Astrocyte (in vitro differentiated cells and primary cell): ENCODE measurements around the gene XYLT1. TPM values are rescaled to one million over a fixed set of nuclear protein-coding genes. Genes with fewer than 3 reads are reported as not detected.

Source experiments
- DNase-seq: peaks from one replicate; pipeline ENCODE4 v3.0.0-alpha.2; 2010; ENCODE audit warnings: low read depth
- FAIRE-seq: peaks from 2 replicates; lab custom pipeline; 2011; peaks lifted over from hg19 to GRCh38; lab: Jason Lieb, UNC
- H2AFZ ChIP-seq: 2 replicates; pipeline ENCODE4 v1.6.0; 2012; ENCODE audit warnings: low read depth, low read length, inconsistent platforms
- H3K27ac ChIP-seq: 2 replicates; pipeline ENCODE4 v1.5.1; 2011; ENCODE audit warnings: low read depth, low read length, inconsistent platforms
- H3K27me3 ChIP-seq: 2 replicates; pipeline ENCODE4 v1.6.0; 2011; ENCODE audit warnings: low read length, inconsistent platforms; ENCODE audit not compliant: insufficient read depth
- H3K36me3 ChIP-seq: 2 replicates; pipeline ENCODE4 v1.5.1; 2011; ENCODE audit warnings: low read length, inconsistent platforms; ENCODE audit not compliant: insufficient read depth
- H3K4me1 ChIP-seq: 2 replicates; pipeline ENCODE4 v1.5.1; 2011; ENCODE audit warnings: low read length, inconsistent platforms; ENCODE audit not compliant: insufficient read depth
- H3K4me2 ChIP-seq: 2 replicates; pipeline ENCODE4 v1.6.0; 2012; ENCODE audit warnings: low read length, inconsistent platforms
- H3K4me3 ChIP-seq: 2 replicates; pipeline ENCODE4 v1.5.1; 2011; ENCODE audit warnings: low read depth, mild to moderate bottlenecking, low read length, inconsistent platforms; ENCODE audit not compliant: insufficient read depth
- H3K79me2 ChIP-seq: 2 replicates; pipeline ENCODE4 v1.6.0; 2012; ENCODE audit warnings: mild to moderate bottlenecking, low read length, inconsistent platforms; ENCODE audit not compliant: insufficient read depth
- H3K9ac ChIP-seq: 2 replicates; pipeline ENCODE4 v1.6.0; 2012; ENCODE audit warnings: mild to moderate bottlenecking, low read length, inconsistent platforms
- H3K9me3 ChIP-seq: 2 replicates; pipeline ENCODE4 v1.5.1; 2012; ENCODE audit warnings: low read depth, mild to moderate bottlenecking, low read length, inconsistent platforms; ENCODE audit not compliant: insufficient read depth
- H4K20me1 ChIP-seq: 2 replicates; pipeline ENCODE4 v1.6.0; 2012; ENCODE audit warnings: low read length, inconsistent platforms; ENCODE audit not compliant: insufficient read depth
- H3K27ac Mint-ChIP-seq: one replicate; pipeline ENCODE4 v1.8.0; 2021; ENCODE audit warnings: mild to moderate bottlenecking, mixed read lengths; ENCODE audit not compliant: unreplicated experiment
- H3K27me3 Mint-ChIP-seq: one replicate; pipeline ENCODE4 v1.8.0; 2021; ENCODE audit warnings: low read depth, mixed read lengths; ENCODE audit not compliant: unreplicated experiment
- H3K36me3 Mint-ChIP-seq: one replicate; pipeline ENCODE4 v1.8.0; 2021; ENCODE audit warnings: low read depth, mixed read lengths; ENCODE audit not compliant: unreplicated experiment
- H3K4me1 Mint-ChIP-seq: one replicate; pipeline ENCODE4 v1.8.0; 2021; ENCODE audit warnings: low read depth, mixed read lengths; ENCODE audit not compliant: unreplicated experiment
- H3K4me3 Mint-ChIP-seq: one replicate; pipeline ENCODE4 v1.8.0; 2021; ENCODE audit warnings: mild to moderate bottlenecking, moderate library complexity, mixed read lengths; ENCODE audit not compliant: unreplicated experiment
- H3K9me3 Mint-ChIP-seq: one replicate; pipeline ENCODE4 v1.8.0; 2021; ENCODE audit warnings: mild to moderate bottlenecking, mixed read lengths; ENCODE audit not compliant: unreplicated experiment
- EZH2 ChIP-seq: IDR thresholded peaks from 2 replicates; pipeline ENCODE4 v1.6.1; 2012; ENCODE audit warnings: mild to moderate bottlenecking, low read length, inconsistent platforms; ENCODE audit not compliant: insufficient read depth
- total RNA-seq: library from RNA; stranded (reverse); gene quantifications from 2 replicates; pipeline ENCODE4 v1.2.1, GENCODE V29; 2021
- TF ChIP-seq, protein P1 (sequence below): IDR thresholded peaks from 2 replicates; pipeline ENCODE4 v1.5.1; 2011; ENCODE audit warnings: low read depth, mild to moderate bottlenecking, inconsistent platforms, low read length, moderate library complexity; ENCODE audit not compliant: insufficient read depth

Gene XYLT1
- total RNA-seq, 1 donor from 2014 or later: 22.9 TPM

DNA sequence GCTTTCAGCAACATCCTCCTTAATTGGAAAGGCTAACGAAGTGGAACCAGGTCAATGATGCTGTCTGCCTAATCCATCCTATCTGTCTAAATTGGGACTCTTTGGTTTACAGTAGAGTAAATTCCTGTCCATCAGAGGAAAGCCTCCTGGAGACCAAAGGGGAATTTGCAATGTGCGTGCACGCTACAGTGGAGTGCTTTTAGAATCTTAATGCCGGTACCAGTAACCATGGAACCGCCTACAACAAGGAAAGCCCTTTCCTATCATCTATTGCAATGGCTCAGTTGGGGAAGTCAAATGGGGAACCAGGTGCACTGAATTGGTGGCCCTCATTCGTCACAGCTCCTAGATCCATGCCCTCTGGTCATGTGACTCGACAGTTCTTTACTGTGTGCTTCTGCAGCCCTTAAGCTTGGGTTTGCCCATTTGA, 110.1 kb downstream of the XYLT1 start:
- Mint-ChIP-seq H3K36me3 (peaks cover 3% of the 10 kb centered on the region), H3K27ac (peak overlapping the region; percentile 50), H3K9me3 (no peaks in the 10 kb centered on the region), H3K4me3 (no peak overlapping the region), H3K4me1 (peaks cover 43% of the 10 kb centered on the region), H3K27me3 (no peaks in the 10 kb centered on the region)
- TF ChIP-seq EZH2: no peak
- TF ChIP-seq, protein P1, sequence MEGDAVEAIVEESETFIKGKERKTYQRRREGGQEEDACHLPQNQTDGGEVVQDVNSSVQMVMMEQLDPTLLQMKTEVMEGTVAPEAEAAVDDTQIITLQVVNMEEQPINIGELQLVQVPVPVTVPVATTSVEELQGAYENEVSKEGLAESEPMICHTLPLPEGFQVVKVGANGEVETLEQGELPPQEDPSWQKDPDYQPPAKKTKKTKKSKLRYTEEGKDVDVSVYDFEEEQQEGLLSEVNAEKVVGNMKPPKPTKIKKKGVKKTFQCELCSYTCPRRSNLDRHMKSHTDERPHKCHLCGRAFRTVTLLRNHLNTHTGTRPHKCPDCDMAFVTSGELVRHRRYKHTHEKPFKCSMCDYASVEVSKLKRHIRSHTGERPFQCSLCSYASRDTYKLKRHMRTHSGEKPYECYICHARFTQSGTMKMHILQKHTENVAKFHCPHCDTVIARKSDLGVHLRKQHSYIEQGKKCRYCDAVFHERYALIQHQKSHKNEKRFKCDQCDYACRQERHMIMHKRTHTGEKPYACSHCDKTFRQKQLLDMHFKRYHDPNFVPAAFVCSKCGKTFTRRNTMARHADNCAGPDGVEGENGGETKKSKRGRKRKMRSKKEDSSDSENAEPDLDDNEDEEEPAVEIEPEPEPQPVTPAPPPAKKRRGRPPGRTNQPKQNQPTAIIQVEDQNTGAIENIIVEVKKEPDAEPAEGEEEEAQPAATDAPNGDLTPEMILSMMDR: no peak
- FAIRE-seq: no peak
- H3K36me3 ChIP-seq: no peaks in the 10 kb centered on the region
- no peak overlapping the region for H3K4me2 ChIP-seq
- H3K9me3 ChIP-seq: no peaks in the 10 kb centered on the region
- H3K27me3 ChIP-seq: no peaks in the 10 kb centered on the region
- H3K9ac ChIP-seq: no peak overlapping the region
- H3K27ac ChIP-seq: no peak overlapping the region
- no peak overlapping the region for H3K4me3 ChIP-seq
- H3K79me2 ChIP-seq: peaks cover 47% of the 10 kb centered on the region
- H4K20me1 ChIP-seq: peaks cover 91% of the 10 kb centered on the region
- no peak for DNase-seq
- H2AFZ ChIP-seq: no peak overlapping the region
- H3K4me1 ChIP-seq: peaks cover 53% of the 10 kb centered on the region

DNA sequence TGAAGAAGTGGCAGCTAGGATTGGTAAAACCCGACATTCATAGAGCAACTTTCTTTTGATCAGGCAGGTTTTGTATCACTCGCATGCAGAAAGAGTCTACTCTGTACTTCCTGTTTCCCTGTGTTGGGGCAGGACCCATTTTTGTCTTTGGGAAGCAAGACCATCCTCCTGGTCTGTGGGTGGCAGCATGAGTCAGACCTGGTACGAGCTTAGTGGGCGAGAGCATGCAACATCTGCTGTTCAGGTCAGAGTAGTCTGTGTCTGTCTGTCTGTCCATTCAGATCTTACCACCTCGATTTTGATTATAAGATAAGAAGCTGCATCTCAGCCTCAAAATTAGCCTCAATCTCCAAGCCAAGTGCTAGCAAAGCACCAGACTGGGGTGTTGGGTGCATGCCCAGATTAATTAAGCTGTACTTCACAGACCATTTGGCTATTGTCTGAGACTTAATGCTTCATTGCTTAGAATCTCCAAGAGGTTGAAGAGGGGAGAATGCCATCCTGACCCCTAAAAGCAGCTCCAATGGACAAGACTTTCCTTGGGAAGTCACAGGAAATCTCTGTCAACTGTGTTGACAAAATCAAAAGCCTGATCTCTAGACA, 110.9 kb downstream of the XYLT1 start:
- Mint-ChIP-seq H3K4me1 (peaks cover 35% of the 10 kb centered on the region), H3K27ac (peak overlapping the region; percentile 58), H3K27me3 (no peaks in the 10 kb centered on the region), H3K36me3 (peaks cover 3% of the 10 kb centered on the region), H3K9me3 (no peaks in the 10 kb centered on the region), H3K4me3 (no peak overlapping the region)
- Histone ChIP-seq H3K27ac (peak overlapping the region; percentile 26), H3K4me3 (no peak overlapping the region), H2AFZ (no peak overlapping the region), H3K36me3 (no peaks in the 10 kb centered on the region), H3K9me3 (no peaks in the 10 kb centered on the region), H3K4me2 (peak overlapping the region; percentile 47), H3K9ac (no peak overlapping the region), H4K20me1 (peaks cover 90% of the 10 kb centered on the region), H3K27me3 (no peaks in the 10 kb centered on the region), H3K79me2 (peaks cover 41% of the 10 kb centered on the region), H3K4me1 (peaks cover 46% of the 10 kb centered on the region)
- FAIRE-seq (no peak), DNase-seq (peak; percentile 71)
- no peak for TF ChIP-seq EZH2
- TF ChIP-seq, protein P1: no peak

DNA sequence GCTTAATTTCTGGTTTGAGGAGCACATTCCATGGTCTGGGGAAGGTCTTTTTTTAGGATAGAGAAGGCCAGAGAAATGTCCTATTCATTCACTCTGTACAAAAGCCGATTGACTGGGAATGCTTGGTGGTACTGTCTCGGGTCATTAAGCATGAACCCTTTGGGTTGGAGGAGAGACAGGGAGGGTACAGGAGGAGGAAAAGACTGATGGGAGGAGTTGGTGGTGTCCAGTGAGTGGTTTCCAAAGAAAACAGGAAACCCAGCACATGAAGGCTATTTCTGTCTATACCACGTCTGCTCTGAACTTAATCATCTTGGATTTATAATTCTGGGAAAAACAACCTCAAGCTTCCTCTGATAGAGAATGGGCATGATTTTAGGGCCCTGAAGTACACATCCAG, 111.9 kb downstream of the XYLT1 start:
- no peak overlapping the region for H3K27ac Mint-ChIP-seq
- Histone ChIP-seq H3K79me2 (peaks cover 38% of the 10 kb centered on the region), H2AFZ (no peak overlapping the region), H4K20me1 (peaks cover 89% of the 10 kb centered on the region), H3K27me3 (no peaks in the 10 kb centered on the region), H3K9ac (no peak overlapping the region), H3K4me2 (peak overlapping the region; percentile 47), H3K9me3 (no peaks in the 10 kb centered on the region), H3K27ac (peak overlapping the region; percentile 26), H3K4me3 (no peak overlapping the region), H3K36me3 (peaks cover under 1% of the 10 kb centered on the region), H3K4me1 (peaks cover 36% of the 10 kb centered on the region)
- peak; percentile 92 for DNase-seq
- H3K27me3 Mint-ChIP-seq: no peaks in the 10 kb centered on the region
- H3K36me3 Mint-ChIP-seq: peaks cover 3% of the 10 kb centered on the region
- FAIRE-seq: no peak
- no peak for TF ChIP-seq EZH2
- TF ChIP-seq, protein P1: no peak
- H3K9me3 Mint-ChIP-seq: no peaks in the 10 kb centered on the region
- H3K4me3 Mint-ChIP-seq: no peak overlapping the region
- peaks cover 25% of the 10 kb centered on the region for H3K4me1 Mint-ChIP-seq
